Breast epithelium (tissue), 3 donors: Measurements from ENCODE around the gene UBE3B.

ENCODE experiments used
- CTCF ChIP-seq, 3 donors: fragments of 450-650 bp; IDR thresholded peaks; one replicate each; pipeline ENCODE4 v1.5.1; 2016 to 2017; ENCODE audit warnings: antibody characterized with exemption in 3 of 3, mild to moderate bottlenecking in 3 of 3, moderate library complexity in 3 of 3
- POLR2A ChIP-seq: fragments of 450-650 bp; IDR thresholded peaks from one replicate; pipeline ENCODE4 v1.6.1; 2016; ENCODE audit warnings: antibody characterized with exemption, mild to moderate bottlenecking, moderate library complexity
- POLR2AphosphoS5 ChIP-seq, 3 donors: sonication (generic); formaldehyde crosslinking; IDR thresholded peaks; one replicate each; pipeline ENCODE4 v1.6.1; 2017; ENCODE audit warnings: antibody characterized with exemption in 3 of 3

- no peak for TF ChIP-seq POLR2A
- TF ChIP-seq CTCF (IDR thresholded peaks at IDR 0.05) = no peak
- no peak for TF ChIP-seq POLR2AphosphoS5 (IDR thresholded peaks at IDR 0.05)
Observed at GRCh38 chr12:109433618-109434017, 43.8 kb upstream of the UBE3B start.
